Activated naive CD8-positive, alpha-beta T cell treated with anti-CD3 and anti-CD28 coated beads, Interleukin-2, amount 50 U/mL, for 24 hours (primary cell): ENCODE measurements around the gene EIF2AK3.
A peak's percentile ranks its signal among the peaks of the same experiment; 100 is the strongest.
"Not testable (repeated sequence)": the region's sequence is repeated elsewhere in the genome, so short reads cannot be mapped to it uniquely, and the experiment has no call there.

Source experiments
- ATAC-seq: fragments of 150-1000 bp; cut with Tn5 transposase; one replicate; pipeline ENCODE4 v1.10.0; 2021
- DNase-seq: peaks from one replicate; pipeline ENCODE4 v3.0.0; 2021
- H3K27ac Mint-ChIP-seq: one replicate; pipeline ENCODE4 v1.8.0; 2021; ENCODE audit warnings: mild to moderate bottlenecking, mixed read lengths
- H3K27me3 Mint-ChIP-seq: one replicate; pipeline ENCODE4 v1.8.0; 2021; ENCODE audit warnings: mixed read lengths
- H3K36me3 Mint-ChIP-seq: one replicate; pipeline ENCODE4 v1.8.0; 2021; ENCODE audit warnings: low read depth, mixed read lengths
- H3K4me1 Mint-ChIP-seq: one replicate; pipeline ENCODE4 v1.8.0; 2021; ENCODE audit warnings: mixed read lengths
- H3K4me3 Mint-ChIP-seq: one replicate; pipeline ENCODE4 v1.8.0; 2021; ENCODE audit warnings: mild to moderate bottlenecking, moderate library complexity, mixed read lengths
- H3K9me3 Mint-ChIP-seq: one replicate; pipeline ENCODE4 v1.8.0; 2021; ENCODE audit warnings: mixed read lengths

Gene EIF2AK3

DNA sequence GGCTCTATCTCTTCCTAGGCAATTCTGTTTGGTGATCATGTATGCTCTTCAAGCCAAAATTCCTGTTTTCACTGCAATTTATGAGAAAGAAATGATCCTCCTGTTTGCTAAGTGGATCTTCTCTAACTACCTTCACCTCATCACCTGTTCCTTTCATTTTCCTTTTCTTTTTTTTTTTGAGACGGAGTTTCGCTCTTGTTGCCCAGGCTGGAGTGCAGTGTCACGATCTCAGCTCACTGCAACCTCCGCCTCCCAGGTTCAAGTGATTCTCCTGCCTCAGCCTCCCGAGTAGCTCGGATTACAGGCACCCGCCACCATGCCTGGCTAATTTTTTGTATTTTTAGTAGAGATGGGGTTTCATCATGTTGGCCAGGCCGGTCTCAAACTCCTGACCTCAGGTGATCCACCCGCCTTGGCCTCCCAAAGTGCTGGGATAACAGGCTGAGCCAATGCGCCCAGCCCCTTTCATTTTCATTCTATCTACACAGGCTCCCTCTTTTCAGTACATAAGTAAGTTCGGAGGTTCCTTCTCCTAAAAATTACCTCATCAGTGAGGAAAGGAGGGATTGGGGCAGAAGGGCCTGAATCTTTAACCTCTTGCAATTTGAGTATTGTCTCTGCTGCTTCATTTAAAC lies 3.3 kb downstream of the EIF2AK3 start:
- ATAC-seq, H3K36me3 Mint-ChIP-seq, H3K4me3 Mint-ChIP-seq, H3K9me3 Mint-ChIP-seq, DNase-seq, H3K27ac Mint-ChIP-seq, H3K27me3 Mint-ChIP-seq: not testable (repeated sequence)
- H3K4me1 Mint-ChIP-seq: peaks cover 31% of the 10 kb centered on the region

DNA sequence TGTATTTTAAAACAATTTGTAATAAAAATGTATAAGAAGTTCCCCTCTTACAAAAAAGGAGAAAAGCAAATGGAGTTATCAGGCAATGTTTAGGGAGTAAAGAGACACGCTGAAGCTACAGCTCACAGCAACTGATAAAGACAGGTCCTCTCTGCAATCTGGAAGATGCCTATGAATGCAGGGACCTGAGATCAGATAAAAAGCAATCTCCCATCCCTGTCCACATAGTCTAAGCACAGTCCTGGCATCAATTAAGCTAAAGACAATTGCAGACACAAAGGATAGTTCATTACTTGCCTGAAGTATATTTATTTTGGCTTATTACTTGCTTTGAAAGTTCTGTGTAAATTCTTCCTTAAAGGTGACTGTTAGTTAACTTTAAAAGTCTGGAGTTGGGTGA lies 5.0 kb downstream of the EIF2AK3 start:
- ATAC-seq (no peak), DNase-seq (no peak)
- Mint-ChIP-seq H3K9me3 (no peaks in the 10 kb centered on the region), H3K36me3 (peaks cover 2% of the 10 kb centered on the region), H3K27me3 (no peaks in the 10 kb centered on the region), H3K4me1 (peaks cover 38% of the 10 kb centered on the region), H3K27ac (no peak overlapping the region), H3K4me3 (no peak overlapping the region)

DNA sequence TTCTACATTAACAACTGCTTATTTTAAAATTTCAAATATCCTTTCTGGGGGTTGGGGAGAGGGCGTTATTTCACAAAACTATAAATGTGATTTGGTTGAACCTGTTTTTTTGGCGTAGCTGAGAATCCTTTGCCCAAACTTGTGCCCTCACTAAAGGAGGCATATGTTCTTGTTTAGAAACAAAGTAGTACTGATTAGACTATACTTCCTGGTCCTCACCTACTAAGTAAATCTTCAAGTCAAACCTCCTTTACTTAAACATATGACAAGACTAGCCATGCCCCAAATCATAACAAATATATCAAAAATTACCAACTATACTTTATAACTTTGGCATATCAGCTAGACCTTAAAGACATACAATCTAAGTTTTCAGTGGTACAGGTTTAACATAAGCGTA lies 5.8 kb downstream of the EIF2AK3 start:
- no peak for ATAC-seq
- Mint-ChIP-seq H3K27ac (no peak overlapping the region), H3K36me3 (peaks cover 1% of the 10 kb centered on the region), H3K27me3 (no peaks in the 10 kb centered on the region), H3K4me1 (peaks cover 44% of the 10 kb centered on the region), H3K4me3 (no peak overlapping the region), H3K9me3 (no peaks in the 10 kb centered on the region)
- no peak for DNase-seq

DNA sequence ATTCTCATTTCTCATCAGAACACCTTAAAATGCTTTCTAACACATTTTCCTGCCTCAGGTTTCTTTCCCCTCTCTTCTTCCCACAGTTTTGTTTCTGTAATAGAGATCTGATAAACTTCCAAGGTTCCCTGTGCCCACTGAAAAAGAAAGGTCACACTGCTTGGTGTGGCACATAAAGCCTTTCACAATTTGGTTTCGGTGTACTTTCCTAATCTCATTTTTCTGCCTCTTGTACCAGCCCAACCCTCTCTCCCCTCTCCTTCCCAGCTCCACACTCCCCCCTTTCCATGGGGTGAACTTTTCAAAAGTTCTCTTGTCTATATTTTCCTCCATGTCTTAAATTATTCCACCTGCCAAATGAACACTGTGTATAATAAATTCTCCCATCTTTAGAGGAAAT lies 7.2 kb downstream of the EIF2AK3 start:
- no peak overlapping the region for H3K27ac Mint-ChIP-seq
- no peaks in the 10 kb centered on the region for H3K36me3 Mint-ChIP-seq
- H3K9me3 Mint-ChIP-seq: no peaks in the 10 kb centered on the region
- no peaks in the 10 kb centered on the region for H3K27me3 Mint-ChIP-seq
- no peak overlapping the region for H3K4me3 Mint-ChIP-seq
- H3K4me1 Mint-ChIP-seq: peaks cover 39% of the 10 kb centered on the region
- DNase-seq (no peak), ATAC-seq (no peak)

DNA sequence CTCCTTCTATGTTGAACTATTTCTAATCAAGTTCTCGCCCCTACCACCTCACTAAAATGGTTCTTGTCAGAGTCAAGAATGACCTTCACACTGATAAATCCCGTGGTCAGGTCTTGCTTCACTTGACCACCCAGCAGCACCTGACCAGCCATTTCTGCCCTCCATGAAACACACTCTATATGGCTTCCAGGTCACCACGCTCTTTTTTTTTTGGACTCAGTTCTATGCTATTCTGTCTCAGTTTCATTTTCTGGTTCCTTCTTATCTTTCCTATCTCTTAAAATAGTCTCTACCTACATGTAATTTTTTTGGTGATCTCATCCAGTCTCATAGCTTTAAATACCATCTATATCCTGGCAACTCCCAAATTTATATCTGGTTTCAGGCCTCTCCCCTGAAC lies 11.4 kb downstream of the EIF2AK3 start:
- Mint-ChIP-seq H3K4me3 (no peak overlapping the region), H3K27me3 (no peaks in the 10 kb centered on the region), H3K9me3 (no peaks in the 10 kb centered on the region), H3K36me3 (no peaks in the 10 kb centered on the region), H3K27ac (no peak overlapping the region), H3K4me1 (peaks cover 31% of the 10 kb centered on the region)
- peak; percentile 46 for ATAC-seq
- DNase-seq: no peak

DNA sequence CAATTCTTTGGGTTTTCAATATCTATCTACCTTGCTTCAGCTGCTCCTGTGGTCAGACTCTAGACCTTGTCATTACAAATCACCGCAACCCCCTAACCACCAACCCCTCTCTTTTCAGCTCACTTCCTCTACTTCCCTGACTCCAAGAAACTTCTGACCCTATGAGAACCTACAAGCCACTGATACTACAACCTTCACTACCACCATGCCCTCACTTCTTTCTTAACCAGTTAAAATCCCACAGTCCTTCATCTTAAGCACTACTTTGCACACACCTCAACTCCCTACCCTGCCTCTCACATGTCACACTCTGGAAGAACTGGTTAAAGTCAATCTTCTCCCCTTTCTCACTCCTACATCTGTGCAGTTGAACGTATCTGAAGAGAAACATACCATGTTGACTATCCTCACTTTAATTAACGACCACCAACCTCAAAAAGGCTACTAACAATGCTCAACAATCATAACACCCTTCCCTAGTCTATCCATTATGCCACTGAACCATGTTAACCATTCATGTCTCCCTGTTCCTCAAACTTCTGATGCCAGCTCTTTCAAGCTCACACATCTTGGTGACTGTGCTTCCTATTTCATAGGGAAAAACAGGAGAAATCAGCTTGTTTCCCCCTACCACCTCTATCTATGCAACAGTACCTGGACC lies 12.6 kb downstream of the EIF2AK3 start:
- Mint-ChIP-seq H3K36me3 (no peaks in the 10 kb centered on the region), H3K27ac (no peak overlapping the region), H3K4me3 (no peak overlapping the region), H3K9me3 (no peaks in the 10 kb centered on the region), H3K4me1 (peaks cover 22% of the 10 kb centered on the region), H3K27me3 (no peaks in the 10 kb centered on the region)
- ATAC-seq (no peak), DNase-seq (no peak)

DNA sequence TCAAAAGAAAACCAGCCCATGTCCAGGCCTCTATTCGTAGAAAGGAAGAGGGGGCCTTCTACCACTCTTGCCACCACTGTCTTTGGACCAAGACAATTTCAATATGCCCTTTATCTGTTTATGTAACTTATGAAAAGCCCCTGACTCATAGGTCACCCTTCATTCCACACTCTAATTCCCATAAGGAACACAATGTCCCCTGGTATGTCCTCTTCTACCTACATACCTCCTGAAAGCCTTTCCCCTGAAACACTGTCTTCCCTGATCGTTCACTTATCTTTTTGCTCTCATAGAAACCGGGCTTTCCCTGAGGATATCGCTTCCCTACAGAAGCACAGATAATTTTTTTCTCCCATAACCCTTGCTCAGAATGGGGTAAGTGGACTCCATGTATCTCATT lies 13.3 kb downstream of the EIF2AK3 start:
- no peaks in the 10 kb centered on the region for H3K27me3 Mint-ChIP-seq
- no peak overlapping the region for H3K4me3 Mint-ChIP-seq
- H3K27ac Mint-ChIP-seq: no peak overlapping the region
- H3K36me3 Mint-ChIP-seq: peaks cover 3% of the 10 kb centered on the region
- no peak for ATAC-seq
- no peak for DNase-seq
- H3K9me3 Mint-ChIP-seq: no peaks in the 10 kb centered on the region
- H3K4me1 Mint-ChIP-seq: peaks cover 22% of the 10 kb centered on the region

DNA sequence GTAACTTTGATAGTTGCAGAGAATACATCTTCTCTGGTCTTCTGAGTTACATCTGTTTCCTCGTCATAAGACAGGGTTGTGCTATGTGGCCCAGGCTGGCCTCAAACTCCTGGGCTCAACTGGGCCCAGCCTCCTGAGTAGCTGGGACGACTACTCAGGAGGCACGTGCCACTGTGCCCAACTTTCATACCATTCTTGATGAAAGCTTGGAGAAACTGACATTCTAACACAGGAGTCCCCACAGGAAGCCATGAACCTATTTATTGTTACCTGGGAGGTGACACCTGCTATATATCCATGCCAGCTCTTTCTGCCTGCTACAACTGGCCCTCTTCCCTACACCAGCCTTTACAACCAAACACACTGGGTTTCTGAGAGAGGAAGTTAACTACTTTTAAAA lies 19.1 kb downstream of the EIF2AK3 start:
- no peaks in the 10 kb centered on the region for H3K27me3 Mint-ChIP-seq
- ATAC-seq (no peak), DNase-seq (no peak)
- H3K4me1 Mint-ChIP-seq: peaks cover 28% of the 10 kb centered on the region
- H3K36me3 Mint-ChIP-seq: peaks cover 4% of the 10 kb centered on the region
- no peak overlapping the region for H3K27ac Mint-ChIP-seq
- no peaks in the 10 kb centered on the region for H3K9me3 Mint-ChIP-seq
- H3K4me3 Mint-ChIP-seq: no peak overlapping the region

DNA sequence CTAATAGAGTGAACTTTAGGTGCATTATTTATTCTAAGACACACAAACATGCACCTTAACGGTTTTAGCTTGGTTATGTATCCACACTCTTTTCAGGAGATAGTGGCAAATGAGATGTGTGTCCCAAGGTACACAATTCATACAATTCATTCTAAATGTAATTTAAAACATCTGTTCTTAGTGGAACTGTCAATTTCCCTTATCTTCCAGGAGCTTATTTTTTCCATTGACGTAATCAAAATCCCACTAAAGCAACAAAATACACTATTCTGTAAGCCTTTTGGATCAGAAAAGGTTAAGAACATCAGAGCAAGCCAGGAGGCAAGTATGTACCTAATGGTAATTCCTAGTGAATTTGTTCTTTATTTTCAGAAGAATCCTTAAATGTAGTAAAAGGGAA lies 19.8 kb downstream of the EIF2AK3 start:
- no peak for DNase-seq
- Mint-ChIP-seq H3K36me3 (peaks cover 7% of the 10 kb centered on the region), H3K27me3 (no peaks in the 10 kb centered on the region), H3K4me3 (no peak overlapping the region), H3K27ac (no peak overlapping the region), H3K9me3 (no peaks in the 10 kb centered on the region), H3K4me1 (peaks cover 35% of the 10 kb centered on the region)
- no peak for ATAC-seq

DNA sequence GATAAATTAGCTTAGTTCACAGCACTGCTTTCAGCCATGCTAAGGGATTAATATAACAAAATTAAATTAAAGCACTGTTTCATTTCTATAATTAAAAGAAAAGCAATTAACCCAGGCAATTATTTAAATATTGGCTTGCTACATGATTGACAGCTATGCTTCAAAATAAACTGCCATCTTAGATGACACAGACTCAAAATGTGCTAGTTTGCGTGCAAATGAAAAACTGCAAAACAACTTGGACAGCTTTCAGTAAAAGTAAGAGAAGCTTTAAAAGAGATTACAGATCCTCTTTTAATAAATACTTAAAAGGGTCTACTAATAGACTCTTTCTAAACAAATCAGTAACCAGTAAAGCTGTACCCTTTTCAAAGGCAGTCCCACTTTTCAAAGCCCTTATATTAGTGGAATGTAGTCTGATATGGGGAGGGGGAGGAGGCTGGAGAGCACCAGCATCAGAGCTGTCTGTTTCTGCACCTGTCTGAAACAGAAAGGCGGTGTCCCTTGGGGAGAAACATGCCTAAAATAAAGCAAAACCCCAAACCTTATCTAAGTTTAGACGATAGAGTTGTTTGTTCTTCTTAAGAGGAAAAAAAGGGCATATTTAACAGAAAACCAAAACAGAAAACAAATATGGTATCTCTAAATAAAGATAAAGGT lies 20.8 kb downstream of the EIF2AK3 start:
- H3K27ac Mint-ChIP-seq: no peak overlapping the region
- DNase-seq: no peak
- H3K4me1 Mint-ChIP-seq: peaks cover 40% of the 10 kb centered on the region
- peaks cover 7% of the 10 kb centered on the region for H3K36me3 Mint-ChIP-seq
- H3K27me3 Mint-ChIP-seq: no peaks in the 10 kb centered on the region
- no peak for ATAC-seq
- H3K9me3 Mint-ChIP-seq: no peaks in the 10 kb centered on the region
- H3K4me3 Mint-ChIP-seq: no peak overlapping the region

DNA sequence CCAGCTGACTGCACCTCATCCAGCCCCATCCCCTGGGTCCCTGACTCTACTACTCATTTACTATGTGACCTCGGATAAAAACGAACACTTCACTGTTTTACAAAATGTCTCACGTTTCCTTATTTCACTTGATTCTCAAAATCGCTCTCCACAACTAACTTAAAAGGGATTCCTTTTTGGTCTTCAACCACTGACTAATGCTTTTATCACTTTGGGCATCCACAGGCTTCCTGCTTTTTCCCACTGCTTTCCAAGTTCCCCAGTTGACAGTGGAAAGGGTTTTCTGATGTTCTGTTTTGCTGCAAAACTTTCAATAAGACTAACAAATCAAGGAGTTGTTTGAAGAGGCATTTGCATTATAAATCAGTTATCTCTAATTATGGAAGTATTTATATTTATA lies 24.1 kb downstream of the EIF2AK3 start:
- Mint-ChIP-seq H3K4me1 (peaks cover 61% of the 10 kb centered on the region), H3K36me3 (peaks cover 4% of the 10 kb centered on the region), H3K4me3 (no peak overlapping the region), H3K27ac (no peak overlapping the region), H3K9me3 (no peaks in the 10 kb centered on the region), H3K27me3 (no peaks in the 10 kb centered on the region)
- DNase-seq (no peak), ATAC-seq (no peak)

DNA sequence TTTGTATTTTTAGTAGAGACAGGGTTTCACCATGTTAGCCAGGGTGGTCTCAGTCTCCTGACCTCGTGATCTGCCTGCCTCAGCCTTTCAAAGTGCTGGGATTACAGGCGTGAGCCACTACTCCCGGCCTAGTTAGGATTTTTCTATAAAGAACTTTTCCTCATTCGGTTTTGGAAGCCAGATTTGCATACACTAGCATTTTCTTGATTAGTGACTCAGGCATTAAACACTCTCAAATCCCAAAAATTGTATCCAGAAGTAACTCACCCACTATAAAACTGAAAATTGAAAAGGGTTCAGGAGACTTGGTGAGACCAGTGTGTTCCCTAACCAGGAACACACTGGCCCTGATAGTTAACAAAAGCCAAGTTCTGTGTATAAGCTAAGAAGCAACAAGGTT lies 25.2 kb downstream of the EIF2AK3 start:
- no peak for DNase-seq
- no peak for ATAC-seq
- Mint-ChIP-seq H3K9me3 (no peaks in the 10 kb centered on the region), H3K4me1 (peaks cover 62% of the 10 kb centered on the region), H3K4me3 (no peak overlapping the region), H3K27me3 (no peaks in the 10 kb centered on the region), H3K27ac (no peak overlapping the region), H3K36me3 (peaks cover 4% of the 10 kb centered on the region)

DNA sequence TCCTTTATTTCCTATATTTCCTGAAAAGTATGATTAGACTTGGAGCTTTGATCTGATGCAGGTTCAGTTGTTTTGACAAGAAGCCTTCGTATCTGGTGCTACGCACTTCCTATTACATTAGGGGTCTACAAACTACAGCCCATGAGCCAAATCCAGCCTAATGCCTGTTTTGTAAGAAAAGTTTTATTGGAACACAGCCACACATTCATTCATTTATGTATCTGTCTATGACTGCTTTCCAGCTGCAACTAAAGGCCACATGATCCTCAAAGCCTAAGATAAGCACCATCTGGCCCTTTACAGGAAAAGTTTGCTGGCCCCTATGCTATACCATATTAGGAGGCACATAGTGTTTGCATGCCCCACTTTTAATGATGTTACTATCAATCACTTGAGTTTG lies 26.0 kb downstream of the EIF2AK3 start:
- DNase-seq: no peak
- no peak for ATAC-seq
- Mint-ChIP-seq H3K27ac (peak overlapping the region; percentile 49), H3K36me3 (peaks cover 4% of the 10 kb centered on the region), H3K4me1 (peaks cover 60% of the 10 kb centered on the region), H3K4me3 (no peak overlapping the region), H3K27me3 (no peaks in the 10 kb centered on the region), H3K9me3 (no peaks in the 10 kb centered on the region)

DNA sequence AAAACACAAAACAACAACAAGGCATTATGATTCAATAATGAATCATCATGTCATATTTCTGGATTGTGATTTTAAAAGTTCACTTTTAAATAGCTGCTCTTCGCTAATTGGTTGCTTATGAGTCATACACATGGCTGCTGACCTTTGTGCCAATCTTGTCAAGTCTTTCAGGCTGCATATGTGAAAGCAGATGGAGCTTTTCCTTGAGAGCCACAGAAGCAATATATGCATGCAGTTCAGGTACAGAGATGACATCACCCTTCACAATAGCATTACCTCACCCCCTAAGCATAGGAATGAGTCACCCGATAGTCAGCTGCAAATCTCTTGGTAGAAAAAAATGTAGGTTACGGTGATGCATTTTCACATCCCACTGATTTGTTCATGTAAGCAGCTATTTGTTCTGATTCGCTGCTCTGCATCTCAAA lies 27.2 kb downstream of the EIF2AK3 start:
- Mint-ChIP-seq H3K4me1 (peaks cover 60% of the 10 kb centered on the region), H3K27me3 (no peaks in the 10 kb centered on the region), H3K36me3 (peaks cover 4% of the 10 kb centered on the region), H3K9me3 (no peaks in the 10 kb centered on the region), H3K27ac (peak overlapping the region; percentile 69), H3K4me3 (no peak overlapping the region)
- peak; percentile 33 for DNase-seq
- peak; percentile 100 for ATAC-seq

DNA sequence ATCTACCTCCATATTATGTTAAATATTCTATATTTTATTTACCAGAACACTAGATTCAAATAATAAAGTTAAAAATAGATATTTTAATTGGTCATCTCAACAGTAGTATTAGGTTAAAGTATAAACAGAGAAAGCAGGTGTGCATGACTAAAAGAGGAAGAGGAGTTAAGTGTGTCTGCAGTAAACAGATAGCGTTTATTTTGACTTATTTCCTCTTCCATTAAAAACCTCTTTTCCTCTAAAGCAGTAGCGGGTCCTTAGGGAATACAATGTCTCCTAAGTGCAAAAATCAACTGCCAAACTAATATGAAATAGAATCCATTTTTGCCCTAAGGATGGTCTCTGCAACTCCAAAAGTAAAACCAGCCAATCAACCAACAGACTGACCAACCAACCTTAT lies 27.7 kb downstream of the EIF2AK3 start:
- Mint-ChIP-seq H3K9me3 (no peaks in the 10 kb centered on the region), H3K27me3 (no peaks in the 10 kb centered on the region), H3K4me3 (no peak overlapping the region), H3K4me1 (peaks cover 57% of the 10 kb centered on the region), H3K36me3 (peaks cover 4% of the 10 kb centered on the region), H3K27ac (peak overlapping the region; percentile 69)
- DNase-seq (no peak), ATAC-seq (no peak)
